GM21723 (cell line): ENCODE data around the gene PEF1.

ENCODE experiments used
- ATAC-seq: cut with Tn5 transposase; IDR thresholded peaks from one replicate; pipeline ENCODE4 v1.9.1; 2021; ENCODE audit warnings: mild to moderate bottlenecking, moderate library complexity; ENCODE audit not compliant: unreplicated experiment

PEF1 gene

GRCh38 chr1:31655756-31656155 is 11.1 kb upstream of the PEF1 start:
- ATAC-seq = no peak

GRCh38 chr1:31655104-31655503 is 10.4 kb upstream of the PEF1 start:
- ATAC-seq = no peak

GRCh38 chr1:31654474-31654776 is 9.7 kb upstream of the PEF1 start:
- no peak for ATAC-seq

GRCh38 chr1:31653717-31654473 is 9.2 kb upstream of the PEF1 start:
- no peak for ATAC-seq

- no peak for ATAC-seq
Observed at GRCh38 chr1:31652891-31653499, 8.3 kb upstream of the PEF1 start.

GRCh38 chr1:31651766-31652165 is 7.1 kb upstream of the PEF1 start:
- ATAC-seq = no peak

GRCh38 chr1:31651089-31651420 is 6.4 kb upstream of the PEF1 start:
- no peak for ATAC-seq

GRCh38 chr1:31650161-31651088 is 5.7 kb upstream of the PEF1 start:
- no peak for ATAC-seq

- ATAC-seq = no peak
Observed at GRCh38 chr1:31648641-31649357, 4.1 kb upstream of the PEF1 start.

- ATAC-seq = no peak
Observed at GRCh38 chr1:31648190-31648589, 3.5 kb upstream of the PEF1 start.

- no peak for ATAC-seq
Observed at GRCh38 chr1:31647106-31647505, 2.4 kb upstream of the PEF1 start.

- no peak for ATAC-seq
Observed at GRCh38 chr1:31646259-31646960, 1.7 kb upstream of the PEF1 start.

- no peak for ATAC-seq
Observed at GRCh38 chr1:31645274-31645568, 545 bp upstream of the PEF1 start.

- ATAC-seq = no peak
Observed at GRCh38 chr1:31643976-31644559, 608 bp downstream of the PEF1 start.

- ATAC-seq = no peak
Observed at GRCh38 chr1:31642897-31643296, 1.8 kb downstream of the PEF1 start.

- no peak for ATAC-seq
Observed at GRCh38 chr1:31642366-31642765, 2.3 kb downstream of the PEF1 start.

- no peak for ATAC-seq
Observed at GRCh38 chr1:31640964-31641363, 3.7 kb downstream of the PEF1 start.

- no peak for ATAC-seq
Observed at GRCh38 chr1:31640179-31640578, 4.5 kb downstream of the PEF1 start.

- ATAC-seq = no peak
Observed at GRCh38 chr1:31639543-31639942, 5.1 kb downstream of the PEF1 start.

- ATAC-seq = no peak
Observed at GRCh38 chr1:31637915-31638673, 6.6 kb downstream of the PEF1 start.
